ENCODE data around the gene SRPK3. TPM values are rescaled to one million over a fixed set of nuclear protein-coding genes. Genes with fewer than 3 reads are reported as not detected.

SRPK3 gene
- total and polyA plus RNA-seq, 2 experiments from 2014 or later, result 0.15 TPM; not detected in 1

GRCh38 chrX:153802513-153803045 lies 21.7 kb downstream of the SRPK3 start:
- Histone ChIP-seq H3K27ac (ENCODE audit: low read depth) (no peak overlapping the region), H3K4me2 (no peak overlapping the region), H3K36me3 (ENCODE audit: insufficient read depth) (no peaks in the 10 kb centered on the region), H3K4me1 (ENCODE audit: insufficient read depth) (no peaks in the 10 kb centered on the region), H3F3A (replicated peaks; ENCODE audit: low read depth) (0 out of 2 replicates have a peak, but pooled peaks cover 2% of the 10 kb centered on the region), H4K20me1 (replicated peaks; ENCODE audit: insufficient read depth) (no peaks in the 10 kb centered on the region), H3K9me2 (ENCODE audit: insufficient read depth) (no peaks in the 10 kb centered on the region), H3K27me3 (ENCODE audit: insufficient read depth) (no peaks in the 10 kb centered on the region), H2AFZ (no peak overlapping the region), H3K4me3 (no peak overlapping the region), H3K79me2 (replicated peaks; ENCODE audit: insufficient read depth) (no peaks in the 10 kb centered on the region; the same call in none of the 2 replicates)
- Mint-ChIP-seq H3K36me3 (ENCODE audit: low read depth) (peaks cover 29% of the 10 kb centered on the region), H3K4me1 (peaks cover 6% of the 10 kb centered on the region; the same call in 2 of the 3 replicates), H3K4me3 (no peak overlapping the region), H3K9me3 (no peaks in the 10 kb centered on the region), H3K27ac (no peak overlapping the region), H3K27me3 (ENCODE audit: insufficient read depth, low read depth, poor library complexity) (peaks cover 12% of the 10 kb centered on the region)
- DNase-seq (ENCODE audit: low spot score) (no peak), ATAC-seq (no peak)
- no peak for TF ChIP-seq EZH2phosphoT487 (IDR thresholded peaks at IDR 0.05; ENCODE audit: unreplicated experiment)

- TF ChIP-seq POLR2AphosphoS5 (IDR thresholded peaks at IDR 0.05; ENCODE audit: low read depth) (no peak), CTCF (conservative IDR thresholded peaks at IDR 0.05; ENCODE audit: low read depth in 2 of 2) (no peak), STAT1 (IDR thresholded peaks at IDR 0.05; ENCODE audit: unreplicated experiment) (no peak), JUNB (IDR thresholded peaks at IDR 0.05; ENCODE audit: unreplicated experiment) (no peak), EZH2phosphoT487 (IDR thresholded peaks at IDR 0.05; ENCODE audit: unreplicated experiment) (no peak)
- Histone ChIP-seq H3F3A (replicated peaks; ENCODE audit: low read depth) (0 out of 2 replicates have a peak, but pooled peaks cover 2% of the 10 kb centered on the region), H2AFZ (no peak overlapping the region), H3K27ac (ENCODE audit: low read depth) (no peak overlapping the region), H3K79me2 (replicated peaks; ENCODE audit: insufficient read depth) (peaks cover 4% of the 10 kb centered on the region), H3K4me1 (ENCODE audit: insufficient read depth) (no peaks in the 10 kb centered on the region), H4K20me1 (replicated peaks; ENCODE audit: insufficient read depth) (no peaks in the 10 kb centered on the region; the same call in 1 of the 2 replicates), H3K4me3 (no peak overlapping the region), H3K36me3 (ENCODE audit: insufficient read depth) (no peaks in the 10 kb centered on the region), H3K4me2 (no peak overlapping the region), H3K27me3 (ENCODE audit: insufficient read depth) (no peaks in the 10 kb centered on the region), H3K9me2 (ENCODE audit: insufficient read depth) (no peaks in the 10 kb centered on the region)
- no peak for DNase-seq (ENCODE audit: low spot score)
- Mint-ChIP-seq H3K27ac (0 out of 2 replicates have a peak overlapping the region, but pooled peaks have one; percentile 36), H3K36me3 (ENCODE audit: low read depth) (peaks cover 23% of the 10 kb centered on the region), H3K4me1 (peaks cover 9% of the 10 kb centered on the region; the same call in 2 of the 3 replicates), H3K4me3 (no peak overlapping the region), H3K9me3 (no peaks in the 10 kb centered on the region), H3K27me3 (ENCODE audit: insufficient read depth, low read depth, poor library complexity) (peaks cover 14% of the 10 kb centered on the region)
- ATAC-seq, result no peak
Observed at GRCh38 chrX:153803211-153804099, 22.6 kb downstream of the SRPK3 start.

- TF ChIP-seq EZH2phosphoT487 (IDR thresholded peaks at IDR 0.05; ENCODE audit: unreplicated experiment), result no peak
- no peak for TF ChIP-seq ZNF114 (CRISPR knock-in tag; IDR thresholded peaks at IDR 0.05)
- Histone ChIP-seq H3K27me3 (ENCODE audit: insufficient read depth) (no peaks in the 10 kb centered on the region), H3K79me2 (replicated peaks; ENCODE audit: insufficient read depth) (peaks cover 11% of the 10 kb centered on the region), H4K20me1 (replicated peaks; ENCODE audit: insufficient read depth) (no peaks in the 10 kb centered on the region; the same call in 1 of the 2 replicates), H3K36me3 (ENCODE audit: insufficient read depth) (no peaks in the 10 kb centered on the region), H3K9me2 (ENCODE audit: insufficient read depth) (no peaks in the 10 kb centered on the region), H3F3A (replicated peaks; ENCODE audit: low read depth) (0 out of 2 replicates have a peak, but pooled peaks cover 2% of the 10 kb centered on the region), H3K4me3 (no peak overlapping the region), H3K4me1 (ENCODE audit: insufficient read depth) (no peaks in the 10 kb centered on the region), H2AFZ (no peak overlapping the region), H3K4me2 (no peak overlapping the region), H3K27ac (ENCODE audit: low read depth) (no peak overlapping the region)
- no peak overlapping the region for H3K4me3 Mint-ChIP-seq
- DNase-seq (ENCODE audit: low spot score) (no peak), ATAC-seq (no peak)
- peaks cover 22% of the 10 kb centered on the region for H3K36me3 Mint-ChIP-seq (ENCODE audit: low read depth)
- peaks cover 14% of the 10 kb centered on the region for H3K27me3 Mint-ChIP-seq (ENCODE audit: insufficient read depth, low read depth, poor library complexity)
- H3K27ac Mint-ChIP-seq, result no peak overlapping the region
- no peaks in the 10 kb centered on the region for H3K9me3 Mint-ChIP-seq
- H3K4me1 Mint-ChIP-seq, result peaks cover 12% of the 10 kb centered on the region; the same call in 2 of the 3 replicates
Observed at GRCh38 chrX:153804100-153804595, 23.3 kb downstream of the SRPK3 start.
